ENCODE results near the gene CT83.

Gene CT83, protein sequence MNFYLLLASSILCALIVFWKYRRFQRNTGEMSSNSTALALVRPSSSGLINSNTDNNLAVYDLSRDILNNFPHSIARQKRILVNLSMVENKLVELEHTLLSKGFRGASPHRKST

DNA sequence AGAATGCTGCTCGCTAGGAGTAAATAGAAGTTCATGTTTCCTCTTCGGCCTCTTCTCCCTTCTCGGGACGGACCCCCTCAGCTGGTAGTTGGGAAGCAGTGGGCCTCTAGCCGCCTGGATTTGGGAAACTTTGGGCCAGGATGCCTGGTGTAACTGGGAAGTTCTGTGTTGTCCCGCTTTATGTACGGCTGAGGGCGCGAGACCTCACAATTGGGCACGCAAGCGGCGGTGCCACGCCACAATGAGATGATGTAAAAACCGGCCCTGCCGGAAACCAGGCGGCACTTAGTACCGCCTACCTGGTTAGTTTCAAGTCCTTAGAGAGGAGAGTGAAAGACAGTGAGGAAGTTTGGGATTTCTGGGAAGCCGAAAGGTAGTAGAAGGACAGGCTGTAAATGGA is at the start of gene CT83:
TSS of gene CT83 (minus strand) at position 155 of the 400 bp plus-strand sequence. CDS start at position 35, 120 bp downstream.
- Histone ChIP-seq H3K4me3 (ENCODE audit: low read depth in 1 of 2, low read length in 2 of 2) (no peak within 1 kb of the TSS), H3K36me3 (ENCODE audit: insufficient read depth, low read length) (no peaks in the 10 kb centered on the region), H3K9me3 (ENCODE audit: low read length) (no peaks in the 10 kb centered on the region), H3K4me1 (ENCODE audit: insufficient read depth, low read length) (no peaks in the 10 kb centered on the region), H3K9ac (ENCODE audit: low read length) (no peak within 1 kb of the TSS), H3K27ac (ENCODE audit: low read depth, low read length) (no peak within 1 kb of the TSS), H3K27me3 (ENCODE audit: control insufficient read depth in 1 of 2, insufficient read depth in 2 of 2, low read length in 2 of 2) (peaks cover 0 to 4% of the 10 kb centered on the region in 2 donors)

DNA sequence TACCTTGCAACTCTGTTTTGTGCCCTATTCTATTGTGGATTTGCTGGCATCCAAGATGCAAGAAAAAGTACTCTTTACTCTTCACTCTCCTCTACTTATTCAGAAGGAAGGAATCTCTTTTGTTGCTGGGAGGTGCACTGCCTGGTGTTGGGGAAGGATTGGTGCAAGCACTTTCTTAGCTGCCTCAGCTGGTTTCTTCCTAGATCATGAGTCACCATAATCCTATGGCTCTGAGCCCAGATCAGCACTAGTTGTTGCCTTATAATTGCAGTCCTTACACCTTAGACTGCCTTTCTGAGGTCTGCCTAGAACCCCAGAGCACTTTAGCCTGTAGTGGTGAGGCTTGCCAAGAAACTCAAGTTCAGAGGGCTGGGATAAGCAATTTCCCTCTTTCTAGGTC is 37.0 kb upstream of the CT83 start:
- no peaks in the 10 kb centered on the region for H3K9me3 ChIP-seq (ENCODE audit: low read length)
- no peaks in the 10 kb centered on the region for H3K4me1 ChIP-seq (ENCODE audit: insufficient read depth, low read length)
- H3K4me3 ChIP-seq (ENCODE audit: low read depth in 1 of 2, low read length in 2 of 2): no peak overlapping the region
- no peak overlapping the region for H3K9ac ChIP-seq (ENCODE audit: low read length)
- H3K27ac ChIP-seq (ENCODE audit: low read depth, low read length): no peak overlapping the region
- H3K36me3 ChIP-seq (ENCODE audit: insufficient read depth, low read length): no peaks in the 10 kb centered on the region
- no peaks in the 10 kb centered on the region for H3K27me3 ChIP-seq (ENCODE audit: control insufficient read depth in 1 of 2, insufficient read depth in 2 of 2, low read length in 2 of 2)

DNA sequence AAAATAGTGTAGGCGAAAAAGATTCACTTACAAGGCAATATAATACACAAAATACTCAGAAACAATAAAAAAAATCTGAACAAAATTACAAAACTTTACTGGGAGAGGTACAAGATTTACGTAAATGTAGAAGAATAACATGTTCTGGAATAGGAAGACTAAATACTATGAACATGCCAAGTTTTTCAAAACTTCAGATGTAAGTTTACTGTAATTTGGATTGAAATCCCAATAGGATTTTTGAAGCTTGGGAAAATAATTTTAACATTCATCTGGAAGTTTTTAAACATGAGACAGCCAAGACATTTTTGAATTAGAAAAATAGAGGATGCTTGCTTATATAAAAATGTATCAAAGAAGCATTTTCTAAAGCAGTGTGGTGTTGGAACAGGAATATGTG is 30.5 kb upstream of the CT83 start:
- Histone ChIP-seq H3K9me3 (ENCODE audit: low read length) (no peaks in the 10 kb centered on the region), H3K4me1 (ENCODE audit: insufficient read depth, low read length) (no peaks in the 10 kb centered on the region), H3K36me3 (ENCODE audit: insufficient read depth, low read length) (no peaks in the 10 kb centered on the region), H3K9ac (ENCODE audit: low read length) (no peak overlapping the region), H3K27me3 (ENCODE audit: control insufficient read depth in 1 of 2, insufficient read depth in 2 of 2, low read length in 2 of 2) (no peaks in the 10 kb centered on the region), H3K4me3 (ENCODE audit: low read depth in 1 of 2, low read length in 2 of 2) (no peak overlapping the region), H3K27ac (ENCODE audit: low read depth, low read length) (no peak overlapping the region)

DNA sequence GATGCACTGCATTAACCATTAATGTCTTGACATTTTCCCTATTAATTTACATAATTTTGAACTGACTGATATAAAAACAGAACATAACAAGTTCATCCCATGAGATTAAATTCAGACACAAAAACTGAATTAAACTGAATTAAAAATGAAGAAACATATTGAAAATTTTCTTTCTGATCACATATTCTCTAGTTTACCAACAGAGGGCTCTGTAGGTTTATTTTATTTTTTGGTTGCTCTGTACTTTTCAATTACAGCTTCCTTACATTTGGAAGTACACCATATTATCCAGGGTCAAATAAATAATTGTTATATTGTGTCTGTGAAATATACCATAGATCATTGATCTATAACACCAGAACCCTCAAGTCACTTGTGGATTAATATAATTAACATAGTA is 27.3 kb upstream of the CT83 start:
- H3K4me3 ChIP-seq (ENCODE audit: low read depth in 1 of 2, low read length in 2 of 2): no peak overlapping the region
- no peaks in the 10 kb centered on the region for H3K4me1 ChIP-seq (ENCODE audit: insufficient read depth, low read length)
- H3K9ac ChIP-seq (ENCODE audit: low read length): no peak overlapping the region
- H3K27me3 ChIP-seq (ENCODE audit: control insufficient read depth in 1 of 2, insufficient read depth in 2 of 2, low read length in 2 of 2): no peaks in the 10 kb centered on the region
- H3K36me3 ChIP-seq (ENCODE audit: insufficient read depth, low read length): no peaks in the 10 kb centered on the region
- no peaks in the 10 kb centered on the region for H3K9me3 ChIP-seq (ENCODE audit: low read length)
- no peak overlapping the region for H3K27ac ChIP-seq (ENCODE audit: low read depth, low read length)

DNA sequence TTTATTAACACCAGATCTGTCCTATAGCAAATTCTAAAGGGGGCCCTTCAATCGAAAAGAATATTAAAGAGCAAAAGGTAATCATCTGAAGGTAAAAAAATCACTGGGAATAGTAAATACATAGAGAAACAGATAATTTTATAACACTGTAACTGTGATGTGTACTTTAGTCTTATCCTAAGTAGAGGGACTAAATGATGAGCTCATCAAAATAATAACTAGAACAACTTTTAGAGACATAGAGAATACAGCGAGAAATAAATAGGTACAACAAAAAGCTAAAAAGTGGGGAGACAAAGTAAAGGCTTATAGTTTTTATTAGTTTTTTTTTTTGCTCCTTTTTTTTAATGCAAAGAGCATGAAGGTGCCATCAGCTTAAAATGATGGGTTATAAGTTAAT is 17.3 kb upstream of the CT83 start:
- Histone ChIP-seq H3K27me3 (ENCODE audit: control insufficient read depth in 1 of 2, insufficient read depth in 2 of 2, low read length in 2 of 2) (no peaks in the 10 kb centered on the region), H3K36me3 (ENCODE audit: insufficient read depth, low read length) (no peaks in the 10 kb centered on the region), H3K9ac (ENCODE audit: low read length) (no peak overlapping the region), H3K4me1 (ENCODE audit: insufficient read depth, low read length) (no peaks in the 10 kb centered on the region), H3K27ac (ENCODE audit: low read depth, low read length) (no peak overlapping the region), H3K9me3 (ENCODE audit: low read length) (no peaks in the 10 kb centered on the region), H3K4me3 (ENCODE audit: low read depth in 1 of 2, low read length in 2 of 2) (no peak overlapping the region)

DNA sequence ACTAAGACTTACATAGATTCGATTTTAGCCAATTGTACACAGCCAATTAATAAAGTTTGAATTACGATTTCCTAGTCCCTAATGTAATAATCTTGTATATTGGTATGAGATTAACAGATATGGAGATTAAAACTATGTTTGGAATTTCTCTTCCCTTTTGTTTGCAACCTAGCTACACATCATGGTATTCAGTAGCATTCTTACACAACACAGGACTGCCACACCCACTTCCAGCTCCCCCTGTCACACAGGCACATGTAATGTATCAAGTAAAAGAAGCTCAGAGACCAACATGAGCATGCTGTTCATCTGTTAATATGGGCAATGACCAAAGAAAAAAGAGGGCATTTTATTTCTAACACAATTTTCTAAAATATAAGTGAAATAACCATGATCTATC is 13.6 kb downstream of the CT83 start:
- Histone ChIP-seq H3K27me3 (ENCODE audit: control insufficient read depth in 1 of 2, insufficient read depth in 2 of 2, low read length in 2 of 2) (peaks cover 0 to 5% of the 10 kb centered on the region in 2 donors), H3K4me3 (ENCODE audit: low read depth in 1 of 2, low read length in 2 of 2) (no peak overlapping the region), H3K9me3 (ENCODE audit: low read length) (no peaks in the 10 kb centered on the region), H3K4me1 (ENCODE audit: insufficient read depth, low read length) (no peaks in the 10 kb centered on the region), H3K27ac (ENCODE audit: low read depth, low read length) (no peak overlapping the region), H3K36me3 (ENCODE audit: insufficient read depth, low read length) (no peaks in the 10 kb centered on the region), H3K9ac (ENCODE audit: low read length) (no peak overlapping the region)

DNA sequence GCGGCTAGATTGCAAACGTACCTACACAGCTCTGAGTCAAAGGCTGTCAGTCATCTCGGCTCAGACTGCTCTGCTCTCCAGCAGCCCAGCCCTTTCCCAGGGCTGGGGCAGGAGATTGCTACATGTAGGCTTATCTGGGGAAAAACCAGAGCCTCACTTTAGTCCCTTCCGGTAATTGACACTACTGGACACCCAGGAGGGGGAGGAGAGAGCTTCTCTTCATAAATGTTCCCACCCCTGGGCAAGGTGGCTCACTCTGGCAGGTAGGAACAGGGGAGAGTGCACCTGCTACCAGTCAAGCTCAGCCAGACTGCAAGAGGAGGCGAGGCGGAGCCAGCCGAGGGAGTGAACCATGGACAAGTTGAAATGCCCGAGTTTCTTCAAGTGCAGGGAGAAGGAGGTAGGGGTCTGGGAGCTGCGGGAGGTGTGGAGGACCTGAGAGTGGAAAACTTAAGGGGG is 26.4 kb downstream of the CT83 start, which contains the start of gene SLC6A14:
TSS of gene SLC6A14 (plus strand) at position 249 of the 459 bp plus-strand sequence. CDS start at position 353, 104 bp downstream.
- H3K36me3 ChIP-seq (ENCODE audit: insufficient read depth, low read length): no peaks in the 10 kb centered on the region
- no peaks in the 10 kb centered on the region for H3K4me1 ChIP-seq (ENCODE audit: insufficient read depth, low read length)
- H3K4me3 ChIP-seq (ENCODE audit: low read depth in 1 of 2, low read length in 2 of 2): no peak within 1 kb of the TSS
- H3K9ac ChIP-seq (ENCODE audit: low read length): no peak within 1 kb of the TSS
- H3K27ac ChIP-seq (ENCODE audit: low read depth, low read length): no peak within 1 kb of the TSS
- peaks cover 0 to 3% of the 10 kb centered on the region in 2 donors for H3K27me3 ChIP-seq (ENCODE audit: control insufficient read depth in 1 of 2, insufficient read depth in 2 of 2, low read length in 2 of 2)
- H3K9me3 ChIP-seq (ENCODE audit: low read length): no peaks in the 10 kb centered on the region

DNA sequence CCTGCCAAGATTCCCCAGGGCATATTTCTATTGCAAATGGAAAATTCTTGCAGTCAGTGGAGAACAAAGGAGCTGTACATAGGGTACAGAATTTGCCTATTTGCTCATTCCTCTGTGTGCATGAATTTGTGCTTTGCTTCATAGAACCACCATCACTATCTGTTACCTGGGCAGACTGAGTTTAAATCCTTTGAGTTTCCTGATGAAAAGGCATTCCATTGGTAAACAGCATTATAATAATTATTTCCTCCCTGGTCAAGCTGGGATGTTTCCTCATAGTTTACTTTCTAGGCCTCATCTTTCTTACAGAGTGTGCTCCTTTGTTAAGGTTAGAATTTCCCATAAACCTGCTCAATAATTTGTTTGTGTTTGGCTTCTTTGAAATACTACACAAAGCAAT is 27.2 kb downstream of the CT83 start:
- H3K9me3 ChIP-seq (ENCODE audit: low read length): no peaks in the 10 kb centered on the region
- no peak overlapping the region for H3K27ac ChIP-seq (ENCODE audit: low read depth, low read length)
- H3K9ac ChIP-seq (ENCODE audit: low read length): no peak overlapping the region
- H3K4me3 ChIP-seq (ENCODE audit: low read depth in 1 of 2, low read length in 2 of 2): no peak overlapping the region
- H3K4me1 ChIP-seq (ENCODE audit: insufficient read depth, low read length): no peaks in the 10 kb centered on the region
- H3K27me3 ChIP-seq (ENCODE audit: control insufficient read depth in 1 of 2, insufficient read depth in 2 of 2, low read length in 2 of 2): peaks cover 0 to 3% of the 10 kb centered on the region in 2 donors
- no peaks in the 10 kb centered on the region for H3K36me3 ChIP-seq (ENCODE audit: insufficient read depth, low read length)

DNA sequence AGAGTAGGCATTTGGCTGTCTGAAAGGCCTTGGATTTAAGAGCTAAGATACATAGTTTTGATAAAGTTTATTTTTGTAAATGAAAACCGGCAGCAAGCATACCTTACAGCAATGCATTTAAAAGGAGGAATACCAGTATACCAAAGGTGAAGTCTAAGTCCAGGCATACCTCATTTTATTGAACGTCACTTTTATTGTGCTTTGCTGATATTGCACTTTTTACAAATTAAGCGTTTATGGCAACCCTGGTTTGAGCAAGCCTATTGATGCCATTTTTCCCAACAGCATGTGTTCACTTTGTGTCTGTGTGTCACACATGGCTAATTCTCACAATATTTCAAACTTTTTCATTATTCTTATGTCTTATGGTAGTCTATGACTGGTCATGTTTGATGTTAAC is 34.8 kb downstream of the CT83 start:
- H3K36me3 ChIP-seq (ENCODE audit: insufficient read depth, low read length): no peaks in the 10 kb centered on the region

DNA sequence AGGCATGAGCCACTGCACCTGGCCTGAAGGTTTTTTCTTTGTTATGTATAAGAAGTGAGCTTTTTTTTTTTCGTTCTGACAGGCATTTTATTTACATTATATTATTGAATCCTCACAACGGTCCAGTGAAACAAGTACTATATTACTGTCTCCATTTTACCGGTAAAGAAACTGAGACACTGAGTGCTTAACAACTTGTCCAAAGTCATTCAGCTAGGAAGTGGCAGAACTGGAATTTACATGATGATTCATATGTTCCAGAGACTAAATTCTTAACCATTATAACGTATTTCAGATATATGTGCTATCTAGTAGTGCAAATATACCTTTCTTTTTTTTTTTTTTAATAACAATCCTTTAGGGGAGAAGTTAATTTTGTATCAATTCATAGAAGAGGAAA is 44.8 kb downstream of the CT83 start:
- Histone ChIP-seq H3K4me3 (ENCODE audit: low read depth in 1 of 2, low read length in 2 of 2) (no peak overlapping the region), H3K27me3 (ENCODE audit: control insufficient read depth in 1 of 2, insufficient read depth in 2 of 2, low read length in 2 of 2) (no peaks in the 10 kb centered on the region), H3K9me3 (ENCODE audit: low read length) (no peaks in the 10 kb centered on the region), H3K4me1 (ENCODE audit: insufficient read depth, low read length) (no peaks in the 10 kb centered on the region), H3K27ac (ENCODE audit: low read depth, low read length) (no peak overlapping the region), H3K36me3 (ENCODE audit: insufficient read depth, low read length) (no peaks in the 10 kb centered on the region), H3K9ac (ENCODE audit: low read length) (no peak overlapping the region)

More for the DNA sequence above, 34.8 kb downstream of the CT83 start:
- Histone ChIP-seq H3K9me3 (ENCODE audit: low read length) (no peaks in the 10 kb centered on the region), H3K4me3 (ENCODE audit: low read depth in 1 of 2, low read length in 2 of 2) (no peak overlapping the region), H3K27ac (ENCODE audit: low read depth, low read length) (no peak overlapping the region), H3K4me1 (ENCODE audit: insufficient read depth, low read length) (no peaks in the 10 kb centered on the region), H3K27me3 (ENCODE audit: control insufficient read depth in 1 of 2, insufficient read depth in 2 of 2, low read length in 2 of 2) (no peaks in the 10 kb centered on the region), H3K9ac (ENCODE audit: low read length) (no peak overlapping the region)

DNA sequence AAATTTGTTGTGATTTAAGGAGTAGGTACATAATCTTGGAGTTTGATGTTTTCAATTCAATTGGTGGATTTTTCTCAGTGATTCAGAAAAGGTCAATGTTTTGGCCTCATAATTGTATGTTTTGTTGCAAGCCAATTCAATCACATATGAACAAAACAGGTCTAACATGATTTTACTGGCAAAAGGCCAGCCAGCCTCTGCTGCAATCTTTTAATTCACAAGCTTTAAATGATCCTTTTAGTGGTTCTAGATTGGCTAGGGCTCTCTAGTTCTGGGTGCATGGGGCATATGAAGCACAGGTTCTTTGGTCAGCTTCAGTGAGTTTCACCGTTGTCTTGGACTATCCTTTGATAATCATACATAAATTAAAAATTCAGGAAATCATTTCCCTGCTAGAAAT is 45.6 kb downstream of the CT83 start:
- H3K9ac ChIP-seq (ENCODE audit: low read length): no peak overlapping the region
- no peaks in the 10 kb centered on the region for H3K9me3 ChIP-seq (ENCODE audit: low read length)
- H3K4me1 ChIP-seq (ENCODE audit: insufficient read depth, low read length): no peaks in the 10 kb centered on the region
- no peak overlapping the region for H3K27ac ChIP-seq (ENCODE audit: low read depth, low read length)
- H3K4me3 ChIP-seq (ENCODE audit: low read depth in 1 of 2, low read length in 2 of 2): no peak overlapping the region
- no peaks in the 10 kb centered on the region for H3K27me3 ChIP-seq (ENCODE audit: control insufficient read depth in 1 of 2, insufficient read depth in 2 of 2, low read length in 2 of 2)
- no peaks in the 10 kb centered on the region for H3K36me3 ChIP-seq (ENCODE audit: insufficient read depth, low read length)

DNA sequence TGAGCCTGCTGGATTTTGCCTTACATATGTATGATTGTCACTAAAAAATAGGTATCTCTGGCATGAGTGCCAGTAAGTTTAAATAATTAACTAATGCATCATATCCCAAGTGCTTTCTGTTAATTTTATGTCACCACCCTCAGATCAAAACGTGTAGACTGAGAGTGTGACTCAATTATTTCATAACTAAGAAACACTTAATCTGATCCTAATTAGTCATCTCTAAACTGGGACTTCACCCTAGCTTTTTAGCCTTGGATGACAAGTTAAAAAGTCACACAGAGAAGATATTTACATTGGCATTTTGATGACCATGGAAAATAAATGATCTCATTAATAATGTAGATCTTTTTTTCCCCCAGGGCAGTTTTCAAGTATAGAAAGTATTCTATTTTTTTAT is 49.5 kb downstream of the CT83 start:
- Histone ChIP-seq H3K36me3 (ENCODE audit: insufficient read depth, low read length) (no peaks in the 10 kb centered on the region), H3K4me1 (ENCODE audit: insufficient read depth, low read length) (no peaks in the 10 kb centered on the region), H3K27ac (ENCODE audit: low read depth, low read length) (no peak overlapping the region), H3K4me3 (ENCODE audit: low read depth in 1 of 2, low read length in 2 of 2) (no peak overlapping the region), H3K27me3 (ENCODE audit: control insufficient read depth in 1 of 2, insufficient read depth in 2 of 2, low read length in 2 of 2) (no peaks in the 10 kb centered on the region), H3K9ac (ENCODE audit: low read length) (no peak overlapping the region), H3K9me3 (ENCODE audit: low read length) (no peaks in the 10 kb centered on the region)

Data from muscle layer of colon (tissue), 2 donors.